RPMI7951 (cell line): ENCODE measurements around the gene BLOC1S5. TPM values are rescaled to one million over a fixed set of nuclear protein-coding genes. Genes with fewer than 3 reads are reported as not detected.
"Not testable (repeated sequence)": the region's sequence is repeated elsewhere in the genome, so short reads cannot be mapped to it uniquely, and the experiment has no call there.

ENCODE experiments used
- DNase-seq: peaks from one replicate; pipeline ENCODE4 v3.0.0-alpha.2; 2012; ENCODE audit warnings: low read depth
- total RNA-seq: library from RNA; depleted of rRNA; stranded (reverse); fragments of >200 nt; shearing (Covaris generic); gene quantifications from 2 replicates; pipeline ENCODE4 v1.2.3, GENCODE V29; 2014

The BLOC1S5 gene
- total RNA-seq, 1 experiment from 2014 or later, result 18.6 TPM

DNA sequence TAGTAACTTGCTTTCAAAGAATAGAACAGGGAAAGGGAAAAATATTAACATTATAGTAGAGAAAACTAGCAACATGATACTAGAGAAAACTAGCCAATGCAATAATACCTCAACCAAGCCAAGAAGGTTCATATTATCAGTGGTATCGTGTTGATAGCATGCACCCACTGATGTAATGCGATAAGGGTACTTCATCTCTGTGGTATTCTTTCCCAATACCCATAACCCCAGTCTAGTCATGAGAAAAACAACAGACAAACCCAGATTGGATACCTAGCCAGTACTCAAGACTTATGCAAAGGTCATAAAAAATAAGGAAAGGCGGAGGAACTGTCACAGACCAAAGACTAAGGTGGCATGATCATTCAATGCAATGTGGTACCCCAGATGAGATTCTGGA lies 21.0 kb downstream of the BLOC1S5 start:
- DNase-seq, result no peak

DNA sequence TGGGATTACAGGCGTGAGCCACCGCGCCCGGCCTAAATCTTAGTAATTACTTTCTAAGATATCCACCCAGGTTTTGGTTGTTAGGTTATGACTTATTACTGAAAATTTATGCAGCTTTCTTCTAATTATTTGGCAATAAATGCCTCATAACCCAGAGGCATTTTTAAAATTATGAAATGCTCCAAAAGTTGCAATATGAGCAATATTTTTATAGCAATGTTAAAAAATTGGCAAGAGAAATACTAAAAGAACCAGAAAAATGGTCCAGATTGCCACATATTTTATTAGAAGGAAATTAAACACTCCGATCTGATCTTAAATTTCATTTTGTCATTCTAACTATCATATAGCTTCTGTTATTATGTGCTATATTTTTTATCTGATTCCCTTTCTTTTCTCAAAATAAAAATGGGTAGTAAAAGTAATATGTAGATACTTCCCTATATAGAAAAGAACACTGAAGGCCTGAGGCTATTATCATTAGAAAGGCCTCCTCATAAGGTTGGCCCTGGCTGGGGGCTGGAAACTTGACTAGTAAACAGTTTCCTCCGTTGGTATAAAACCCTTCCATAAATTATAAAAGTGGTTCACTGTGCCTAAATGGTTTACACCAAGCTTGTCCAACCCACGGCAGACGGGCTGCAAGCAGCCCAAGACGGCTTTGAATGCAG lies 22.1 kb downstream of the BLOC1S5 start:
- no peak for DNase-seq

DNA sequence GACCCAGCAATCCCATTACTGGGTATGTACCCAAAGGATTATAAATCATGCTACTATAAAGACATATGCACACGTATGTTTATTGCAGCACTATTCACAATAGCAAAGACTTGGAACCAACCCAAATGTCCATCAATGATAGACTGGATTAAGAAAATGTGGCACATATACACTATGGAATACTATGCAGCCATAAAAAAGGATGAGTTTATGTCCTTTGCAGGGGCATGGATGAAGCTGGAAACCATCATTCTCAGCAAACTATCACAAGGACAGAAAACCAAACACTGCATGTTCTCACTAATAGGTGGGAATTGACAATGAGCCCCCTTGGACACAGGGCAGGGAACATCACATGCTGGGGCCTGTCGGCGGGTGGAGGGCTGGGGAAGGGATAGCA lies 30.1 kb downstream of the BLOC1S5 start:
- DNase-seq, result not testable (repeated sequence)

DNA sequence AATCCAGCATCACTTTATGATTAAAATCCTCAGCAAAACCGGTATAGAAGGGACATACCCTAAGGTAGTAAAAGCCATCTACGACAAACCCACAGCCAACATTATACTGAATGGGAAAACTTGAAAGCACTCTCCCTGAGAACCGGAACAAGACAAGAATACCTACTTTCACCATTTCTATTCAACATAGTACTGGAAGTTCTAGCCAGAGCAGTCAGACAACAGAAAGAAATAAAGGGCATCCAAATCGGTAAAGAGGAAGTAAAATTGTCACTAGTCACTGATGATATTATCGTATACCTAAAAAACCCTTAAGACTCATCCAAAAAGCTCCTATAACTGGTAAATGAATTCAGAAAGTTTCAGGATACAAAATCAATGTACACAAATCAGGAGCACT lies 33.3 kb downstream of the BLOC1S5 start:
- DNase-seq, result no peak

DNA sequence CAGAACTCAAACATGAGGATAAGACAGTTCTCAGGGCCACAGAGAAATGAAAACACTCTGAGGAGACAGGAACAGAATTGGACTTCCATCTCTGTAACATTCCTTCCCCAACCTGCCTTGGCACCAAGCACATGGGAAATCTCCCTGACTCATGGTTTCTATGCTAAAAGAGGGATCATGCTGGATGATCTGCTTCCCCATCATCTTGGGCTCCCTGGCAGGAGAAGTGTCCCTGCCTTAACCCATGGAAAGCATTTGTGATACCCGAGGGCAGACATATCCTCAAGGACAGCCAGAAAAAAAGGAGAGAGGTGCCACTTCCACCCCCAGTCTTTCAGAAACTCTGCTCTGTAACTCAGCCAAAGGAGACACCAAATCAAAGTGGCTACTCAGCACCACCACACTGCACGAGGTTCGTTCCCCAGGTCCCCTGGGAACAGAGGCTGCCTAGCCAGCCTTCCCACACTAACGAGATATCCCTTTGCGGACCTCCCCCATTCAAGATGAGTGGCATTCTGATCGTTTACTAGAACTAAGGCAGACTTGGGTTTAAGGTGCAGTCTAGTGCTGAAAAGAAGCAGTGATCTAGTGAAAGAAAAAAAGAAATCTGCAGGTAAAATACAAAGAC lies 34.8 kb downstream of the BLOC1S5 start:
- DNase-seq, result no peak

DNA sequence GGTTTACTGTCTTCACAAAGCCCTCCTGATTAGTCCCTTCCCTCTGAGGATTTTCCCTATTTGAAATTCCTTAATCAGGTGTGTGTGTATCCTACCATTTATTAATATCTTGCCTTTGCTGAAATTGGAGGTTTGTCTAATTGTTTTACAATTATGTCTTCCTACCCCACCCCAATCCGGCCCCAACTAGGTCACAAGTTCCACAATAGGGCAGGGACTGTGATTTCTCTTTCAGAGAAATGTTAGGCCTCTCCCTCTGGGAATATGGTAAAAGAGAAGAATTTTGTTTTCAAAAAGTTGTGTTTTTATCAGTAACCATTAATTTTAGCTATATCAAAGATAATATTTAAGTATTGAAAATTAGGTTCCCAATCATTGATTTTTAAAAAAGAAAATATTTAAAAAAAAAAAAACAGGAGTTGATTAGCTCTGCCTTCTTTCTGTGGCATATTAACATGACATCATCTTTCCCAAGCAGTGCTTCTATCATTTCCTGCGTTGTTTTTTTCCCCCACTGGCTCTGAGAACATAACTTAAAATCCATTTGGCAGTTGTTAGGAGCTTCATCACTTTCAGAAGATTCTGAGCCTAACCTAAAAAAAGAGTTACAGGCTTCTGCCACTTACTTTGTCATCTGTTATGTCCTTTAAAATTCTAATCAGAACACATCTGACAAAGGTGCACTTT lies 36.1 kb downstream of the BLOC1S5 start:
- no peak for DNase-seq

DNA sequence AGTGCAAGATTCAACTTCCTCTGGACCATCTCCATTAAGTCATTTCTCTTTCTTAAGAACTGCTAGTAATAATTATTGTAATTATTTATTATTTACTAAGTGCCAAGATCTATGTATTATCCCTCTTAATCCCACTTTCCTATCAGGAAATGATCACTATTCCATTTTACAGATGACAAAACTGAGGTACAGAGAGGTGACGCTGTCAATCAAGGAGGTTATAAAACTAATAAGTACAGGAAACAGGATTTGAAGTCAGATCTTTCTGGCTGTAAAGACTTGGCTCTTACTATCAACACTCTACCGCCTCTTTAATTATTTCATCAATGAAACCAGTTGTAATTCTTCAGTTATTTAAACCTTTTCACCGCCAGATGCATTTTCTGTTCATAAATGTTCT lies 37.4 kb downstream of the BLOC1S5 start:
- DNase-seq, result no peak

DNA sequence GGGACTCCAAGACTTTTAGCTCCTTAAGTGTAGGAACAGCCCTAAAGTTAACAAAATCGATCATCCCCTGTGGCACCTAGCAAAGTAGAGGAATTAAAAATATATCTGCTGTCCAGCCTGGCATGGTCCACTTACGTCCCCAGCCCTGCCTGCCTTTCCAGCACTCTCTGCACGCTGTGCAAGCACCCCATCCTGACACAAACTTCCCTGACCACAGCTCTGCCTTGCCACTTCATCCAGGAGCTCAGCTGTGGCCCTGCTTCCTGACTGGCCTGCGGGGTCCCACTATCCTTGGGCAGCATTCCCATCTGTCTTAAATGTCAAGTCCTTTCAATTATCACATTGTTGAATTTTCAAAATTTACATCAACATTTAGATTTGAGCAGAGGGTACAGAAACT lies 39.0 kb downstream of the BLOC1S5 start:
- no peak for DNase-seq

DNA sequence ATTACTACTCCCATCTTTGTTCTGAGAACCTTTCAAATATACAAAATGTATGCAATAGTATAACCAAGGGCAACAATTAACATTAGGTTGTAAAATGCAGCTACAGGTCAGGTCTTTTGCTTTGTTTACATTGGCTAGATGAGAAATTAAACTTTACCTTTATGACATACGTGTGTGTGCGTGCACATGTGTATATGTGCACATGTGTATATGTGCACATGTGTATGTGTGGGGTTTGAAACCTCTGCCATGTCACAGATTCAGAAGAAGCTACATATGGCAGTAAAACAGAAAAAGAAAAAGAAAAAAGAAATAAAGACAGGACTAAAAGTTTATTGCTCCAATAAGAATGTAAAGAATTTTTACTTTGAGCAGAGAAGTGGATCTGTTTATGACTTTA lies 40.6 kb downstream of the BLOC1S5 start:
- no peak for DNase-seq

DNA sequence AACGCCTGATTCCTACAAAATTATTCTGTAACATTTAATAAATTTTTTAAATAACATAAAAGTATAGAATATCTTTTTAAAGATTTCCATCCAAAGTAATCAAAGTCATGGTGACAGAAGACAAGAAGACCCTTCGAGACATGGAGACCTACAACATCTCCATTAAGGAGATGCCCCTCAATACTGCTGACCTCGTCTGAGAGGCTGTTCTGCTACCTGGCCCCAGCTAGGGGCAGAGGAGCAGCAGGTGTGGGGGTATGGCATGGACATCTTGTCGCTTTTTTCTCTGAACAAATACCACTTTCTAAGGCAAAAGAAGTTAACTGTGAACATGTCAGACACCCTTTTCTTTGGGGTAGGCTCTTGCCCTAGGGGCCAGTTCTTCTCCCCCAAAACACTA lies 44.1 kb downstream of the BLOC1S5 start:
- no peak for DNase-seq

DNA sequence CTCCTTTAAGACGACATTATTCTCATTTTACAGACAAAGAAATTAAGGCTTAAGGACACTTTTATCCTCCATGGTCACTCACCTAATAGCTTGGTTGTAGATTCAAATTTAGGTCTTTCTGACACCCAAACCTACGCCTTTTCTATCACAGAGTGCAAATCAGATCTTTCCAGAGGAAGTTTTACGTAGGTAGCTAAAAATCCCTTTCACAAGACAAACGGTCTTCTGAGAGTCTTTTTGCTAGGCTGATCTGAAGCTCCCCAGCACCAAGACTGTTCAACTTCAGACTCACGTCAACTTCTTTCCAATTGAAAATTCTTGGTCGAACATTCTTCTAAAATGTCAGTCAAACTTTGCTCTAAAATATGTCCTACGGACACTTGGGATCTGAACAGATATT lies 46.5 kb downstream of the BLOC1S5 start:
- DNase-seq, result no peak

DNA sequence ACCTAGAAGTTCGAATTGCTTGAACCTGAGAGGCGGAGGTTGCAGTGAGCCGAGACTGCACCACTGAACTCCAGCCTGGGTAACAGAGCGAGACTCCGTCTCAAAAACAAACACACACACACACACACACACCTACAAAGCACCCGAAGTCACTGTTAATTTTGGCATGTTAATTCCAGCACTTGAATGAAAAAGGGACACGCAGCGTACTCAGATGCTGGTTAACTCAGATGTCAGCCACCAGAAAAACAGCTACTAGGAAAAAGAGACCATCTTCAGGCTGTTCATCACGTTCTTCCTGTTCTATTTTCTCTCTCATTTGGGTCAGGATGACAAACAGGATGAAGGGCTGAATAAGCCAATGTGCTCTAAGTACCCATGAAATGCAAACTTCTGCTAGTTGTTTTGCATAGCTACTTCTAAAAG lies 46.9 kb downstream of the BLOC1S5 start:
- DNase-seq, result no peak

DNA sequence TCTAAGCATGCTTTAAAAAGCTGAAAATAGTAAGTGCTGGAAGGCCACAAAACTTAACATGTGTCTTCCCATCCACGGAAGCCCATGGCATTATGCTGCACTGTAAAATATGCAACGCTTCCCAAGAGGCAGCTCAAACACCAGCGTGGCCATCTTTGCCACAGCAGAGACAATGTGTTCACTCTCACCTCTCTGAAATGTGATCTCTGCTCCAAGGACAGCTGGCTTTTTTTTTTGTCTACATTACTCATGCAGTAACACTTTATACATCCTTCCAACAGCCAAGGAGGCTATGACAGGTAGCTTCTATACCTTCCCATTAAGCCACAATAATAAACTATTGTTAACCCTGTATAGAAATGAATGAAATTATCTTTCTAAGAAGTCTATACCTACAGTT lies 49.2 kb downstream of the BLOC1S5 start:
- DNase-seq, result no peak

DNA sequence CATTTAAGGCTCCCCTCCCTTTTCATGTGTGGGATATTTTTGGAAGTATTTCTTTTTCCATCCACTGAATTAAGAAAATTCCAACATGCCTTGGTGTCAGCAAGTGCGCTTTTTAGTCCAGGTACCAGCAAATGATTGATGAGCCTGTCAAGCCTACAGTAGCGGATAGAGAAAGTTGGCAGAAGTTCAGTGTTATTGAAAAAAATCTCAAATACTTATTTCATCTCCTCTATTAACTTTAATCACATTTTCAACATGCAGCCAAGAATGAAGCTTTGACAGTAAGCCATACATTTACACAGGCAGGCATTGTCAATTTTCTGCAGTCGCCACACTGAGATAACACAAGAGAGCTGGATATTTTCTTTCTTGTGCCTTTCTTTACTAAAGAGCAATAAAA lies 50.4 kb downstream of the BLOC1S5 start:
- DNase-seq, result no peak

DNA sequence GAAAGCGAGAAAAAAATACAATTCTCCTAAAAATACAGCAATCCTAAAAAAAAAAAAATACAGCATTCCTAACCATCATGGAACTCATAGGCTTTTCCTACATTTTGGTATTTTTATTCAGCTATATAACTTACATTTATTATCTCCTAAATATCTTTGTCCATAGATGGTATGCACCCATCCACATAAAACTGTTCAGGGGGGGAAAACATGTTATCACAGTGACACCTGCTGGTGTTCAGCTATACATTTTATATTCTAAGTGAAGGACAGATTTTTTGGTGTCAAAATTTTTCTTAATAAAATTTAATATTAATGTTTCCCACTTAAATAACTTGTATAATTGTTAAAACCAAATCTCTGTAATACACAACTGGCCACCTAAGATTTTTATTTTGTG lies 58.0 kb downstream of the BLOC1S5 start:
- DNase-seq, result peak; percentile 40

DNA sequence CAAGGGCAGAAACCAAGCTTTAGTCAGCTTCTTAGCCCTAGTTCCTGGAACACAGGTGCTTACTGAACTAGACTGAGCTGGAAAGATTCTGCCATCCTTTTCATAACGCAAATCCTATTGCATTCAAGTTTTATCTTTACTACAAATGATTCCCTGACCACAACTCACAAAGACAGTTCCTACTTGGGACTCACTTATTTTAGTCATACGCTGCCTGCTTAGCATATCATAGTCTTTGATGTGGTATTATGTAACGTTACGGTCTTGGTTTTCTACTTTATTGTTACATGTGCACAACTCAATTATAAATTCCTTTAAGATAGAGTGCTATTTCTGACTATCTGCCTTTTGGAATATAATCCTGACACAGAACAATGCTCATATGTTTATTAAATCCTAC lies 59.1 kb downstream of the BLOC1S5 start:
- DNase-seq, result no peak

DNA sequence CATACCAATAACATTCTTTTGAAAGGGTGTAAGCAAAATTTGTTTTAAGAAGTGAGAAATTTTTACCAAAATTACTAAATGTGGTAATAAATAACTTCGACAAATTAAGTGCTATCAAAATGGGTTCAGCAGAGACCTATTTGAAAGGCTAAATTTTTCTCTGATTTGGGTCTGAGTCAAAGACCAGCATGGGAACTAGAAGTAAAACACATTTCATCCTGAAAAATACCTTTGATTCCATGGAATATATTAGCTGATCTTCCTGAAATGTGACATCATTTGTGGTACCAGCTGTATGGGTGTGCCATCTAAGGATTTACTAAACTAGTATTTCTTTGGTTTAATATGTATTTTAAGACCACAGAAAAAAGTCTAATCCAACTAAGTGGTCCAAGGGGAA lies 63.6 kb downstream of the BLOC1S5 start:
- DNase-seq, result no peak

DNA sequence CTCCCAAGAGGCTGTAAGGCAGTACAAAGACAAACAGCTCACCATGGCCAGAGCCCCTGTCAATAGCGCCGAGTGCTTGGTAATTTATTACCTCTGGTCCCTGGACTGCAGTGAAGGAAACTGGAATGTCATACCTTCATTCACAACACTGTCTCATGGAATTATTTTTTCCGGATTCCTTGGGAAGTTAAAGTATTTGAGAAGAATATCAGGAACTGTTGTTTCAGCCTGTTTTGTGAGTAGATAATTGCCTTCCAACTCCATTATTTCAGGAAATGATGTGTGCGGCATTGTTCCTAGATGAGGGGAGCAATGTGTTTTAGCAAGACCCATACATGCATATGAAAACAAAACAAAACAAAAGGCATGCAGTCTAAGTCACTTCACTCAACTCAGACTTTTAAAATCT lies 64.0 kb downstream of the BLOC1S5 start:
- no peak for DNase-seq

DNA sequence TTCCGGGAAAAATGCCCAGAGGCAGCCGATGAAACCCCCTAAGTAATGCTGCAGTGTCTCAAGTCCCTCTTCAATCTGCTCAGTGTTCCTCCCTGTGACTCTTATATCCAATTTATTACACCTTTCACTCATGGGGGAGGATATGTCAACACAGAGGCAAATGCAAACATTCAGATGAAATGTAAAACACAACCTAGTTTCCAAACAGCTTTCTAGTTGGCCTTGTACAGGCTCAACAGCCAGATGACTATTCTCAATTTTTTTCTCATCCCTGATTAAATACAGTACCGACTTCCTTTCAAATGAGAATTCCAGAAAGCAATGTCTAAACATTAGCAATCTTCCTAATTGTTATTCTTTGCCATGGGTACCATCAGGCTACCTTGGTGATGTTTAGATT lies 65.0 kb downstream of the BLOC1S5 start:
- DNase-seq, result no peak

DNA sequence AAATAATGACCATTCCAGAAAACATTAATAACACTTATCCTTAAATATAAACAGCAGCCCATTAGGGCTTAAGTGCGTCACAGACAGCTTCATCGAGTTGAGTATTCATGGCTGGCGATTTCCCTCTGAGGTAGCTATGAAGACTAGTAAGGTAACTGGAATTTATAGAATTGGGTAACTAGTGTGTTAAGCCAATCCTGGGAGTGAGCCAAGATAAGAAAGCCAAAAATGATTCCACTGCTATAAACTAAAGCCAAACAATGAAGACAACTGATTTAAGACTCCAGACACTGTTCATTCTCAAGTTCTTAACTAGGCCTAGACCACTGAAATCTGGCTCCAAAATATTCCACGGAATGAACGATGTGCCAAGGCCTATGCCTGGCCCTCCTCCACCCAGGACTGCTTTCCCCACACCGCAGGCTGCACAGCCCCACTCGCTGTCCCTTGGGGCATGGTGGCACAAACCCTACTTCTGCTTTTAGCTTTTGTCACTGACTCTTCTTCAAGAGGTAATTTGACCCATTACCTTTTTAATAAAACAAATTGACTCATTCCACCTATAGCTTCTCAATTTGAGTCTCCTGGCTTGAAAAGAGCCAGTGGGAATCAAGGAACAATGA lies 66.0 kb downstream of the BLOC1S5 start:
- DNase-seq, result no peak

DNA sequence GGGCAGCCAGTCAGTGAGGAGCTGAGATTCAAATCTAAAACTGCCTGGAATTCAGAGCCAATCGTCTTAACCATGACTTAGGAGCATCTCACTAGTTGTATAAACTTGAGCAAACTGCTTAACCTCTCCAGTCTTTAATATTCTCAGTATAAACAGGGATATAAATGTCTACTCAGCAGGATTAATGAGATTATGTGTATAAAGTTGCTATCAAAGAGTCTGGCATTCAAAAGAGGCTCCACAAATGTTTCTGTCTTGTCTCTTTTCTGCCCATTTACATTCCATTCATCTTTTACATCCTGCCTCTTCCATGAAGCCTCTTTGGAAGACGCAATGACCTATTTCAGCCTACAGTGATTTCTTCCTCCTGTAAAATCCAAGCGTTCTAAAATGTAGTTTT lies 66.9 kb downstream of the BLOC1S5 start:
- DNase-seq, result no peak

DNA sequence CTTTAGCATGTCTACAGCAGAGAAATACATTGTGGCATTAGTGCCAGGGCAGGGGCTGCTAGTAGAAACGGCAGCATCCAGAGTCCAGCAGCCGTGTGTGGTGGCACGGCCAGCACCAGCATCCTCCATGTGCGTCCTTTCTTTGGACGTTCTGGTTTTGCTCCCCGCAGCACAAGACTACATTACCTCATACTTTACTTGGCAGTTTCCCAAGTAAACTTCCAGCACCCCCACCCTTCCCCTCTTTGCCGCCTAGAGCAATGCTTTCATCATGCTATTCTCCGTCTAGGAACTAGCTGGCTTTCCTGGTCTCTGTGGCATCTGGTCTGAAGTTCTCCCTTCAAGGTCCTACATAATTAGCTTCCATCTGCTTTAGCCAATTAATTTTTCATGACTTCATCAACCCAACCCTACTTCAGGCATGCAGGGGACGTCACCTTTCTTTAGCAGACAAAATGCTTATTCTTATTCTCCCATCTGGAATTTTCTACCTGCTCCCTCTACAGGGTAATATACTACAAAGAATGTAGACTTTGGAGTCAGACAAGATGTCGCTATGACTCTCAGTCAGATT lies 67.6 kb downstream of the BLOC1S5 start:
- DNase-seq, result peak; percentile 51

DNA sequence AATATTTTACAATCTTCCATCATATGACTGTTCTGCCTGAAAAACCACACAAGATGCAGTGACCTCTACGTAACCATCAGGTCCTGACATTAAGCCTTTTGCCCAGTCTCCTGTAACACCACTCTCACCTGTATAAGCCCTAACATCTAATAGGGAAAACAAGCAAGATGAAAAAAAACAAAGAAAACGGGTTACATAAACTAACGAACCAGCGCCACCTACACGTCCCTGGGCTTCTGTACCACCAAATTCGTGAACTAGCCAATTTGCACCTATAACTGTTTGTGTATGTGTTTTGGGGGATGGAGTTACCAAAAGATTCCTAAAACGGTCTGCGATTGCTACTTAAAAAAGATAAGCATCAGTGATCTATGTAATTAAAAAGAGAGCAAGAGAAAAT lies 70.2 kb downstream of the BLOC1S5 start:
- no peak for DNase-seq
